ENCODE data around the gene ECSIT. TPM values are rescaled to one million over a fixed set of nuclear protein-coding genes. Genes with fewer than 3 reads are reported as not detected.

The ECSIT gene
- total RNA-seq, 1 donor: 36.9 TPM

- peaks cover 6% of the 10 kb centered on the region for H3K4me1 ChIP-seq (ENCODE audit: insufficient read depth, low read length)
- no peaks in the 10 kb centered on the region for H3K27me3 ChIP-seq (ENCODE audit: insufficient read depth, low read length)
- peak overlapping the region; percentile 88 for H3K4me3 ChIP-seq (ENCODE audit: insufficient read depth, low read length)
- H3K79me2 ChIP-seq (ENCODE audit: insufficient read depth, low read length): no peaks in the 10 kb centered on the region
- peak overlapping the region; percentile 94 for H3K4me2 ChIP-seq (ENCODE audit: insufficient read depth, low read length)
- TF ChIP-seq CTCF (IDR thresholded peaks at IDR 0.05; ENCODE audit: extremely low read depth, low read depth, low read length): no peak
- H3K27ac ChIP-seq (ENCODE audit: low read depth, low read length): no peak overlapping the region
- H3K9me3 ChIP-seq (ENCODE audit: low read depth, low read length): no peaks in the 10 kb centered on the region
- no peaks in the 10 kb centered on the region for H3K36me3 ChIP-seq (ENCODE audit: insufficient read depth, low read length)
- peak overlapping the region; percentile 58 for H2AFZ ChIP-seq (ENCODE audit: low read length)
- DNase-seq (ENCODE audit: insufficient read length, low spot score, missing footprints): peak; percentile 80
- peaks cover 2% of the 10 kb centered on the region for H4K20me1 ChIP-seq (ENCODE audit: insufficient read depth, low read length)
These were observed 24.4 kb downstream of the ECSIT start for GRCh38 chr19:11504502-11505031.

- peak; percentile 70 for DNase-seq (ENCODE audit: insufficient read length, low spot score, missing footprints)
- no peaks in the 10 kb centered on the region for H3K9me3 ChIP-seq (ENCODE audit: low read depth, low read length)
- no peaks in the 10 kb centered on the region for H3K79me2 ChIP-seq (ENCODE audit: insufficient read depth, low read length)
- no peak overlapping the region for H3K4me2 ChIP-seq (ENCODE audit: insufficient read depth, low read length)
- peaks cover 5% of the 10 kb centered on the region for H3K4me1 ChIP-seq (ENCODE audit: insufficient read depth, low read length)
- no peak overlapping the region for H3K4me3 ChIP-seq (ENCODE audit: insufficient read depth, low read length)
- H2AFZ ChIP-seq (ENCODE audit: low read length): no peak overlapping the region
- no peak for TF ChIP-seq CTCF (IDR thresholded peaks at IDR 0.05; ENCODE audit: extremely low read depth, low read depth, low read length)
- H4K20me1 ChIP-seq (ENCODE audit: insufficient read depth, low read length): peaks cover 2% of the 10 kb centered on the region
- H3K36me3 ChIP-seq (ENCODE audit: insufficient read depth, low read length): peaks cover 2% of the 10 kb centered on the region
- H3K27ac ChIP-seq (ENCODE audit: low read depth, low read length): no peak overlapping the region
- H3K27me3 ChIP-seq (ENCODE audit: insufficient read depth, low read length): no peaks in the 10 kb centered on the region
These were observed 29.0 kb downstream of the ECSIT start for GRCh38 chr19:11499890-11500420.

GRCh38 chr19:11499220-11499726 is 29.7 kb downstream of the ECSIT start:
- H3K9me3 ChIP-seq (ENCODE audit: low read depth, low read length): no peaks in the 10 kb centered on the region
- no peaks in the 10 kb centered on the region for H3K79me2 ChIP-seq (ENCODE audit: insufficient read depth, low read length)
- peaks cover 2% of the 10 kb centered on the region for H3K36me3 ChIP-seq (ENCODE audit: insufficient read depth, low read length)
- TF ChIP-seq CTCF (IDR thresholded peaks at IDR 0.05; ENCODE audit: extremely low read depth, low read depth, low read length): no peak
- no peak for DNase-seq (ENCODE audit: insufficient read length, low spot score, missing footprints)
- H3K4me2 ChIP-seq (ENCODE audit: insufficient read depth, low read length): no peak overlapping the region
- H2AFZ ChIP-seq (ENCODE audit: low read length): no peak overlapping the region
- peaks cover 2% of the 10 kb centered on the region for H4K20me1 ChIP-seq (ENCODE audit: insufficient read depth, low read length)
- H3K4me1 ChIP-seq (ENCODE audit: insufficient read depth, low read length): peaks cover 5% of the 10 kb centered on the region
- no peak overlapping the region for H3K27ac ChIP-seq (ENCODE audit: low read depth, low read length)
- H3K4me3 ChIP-seq (ENCODE audit: insufficient read depth, low read length): no peak overlapping the region
- no peaks in the 10 kb centered on the region for H3K27me3 ChIP-seq (ENCODE audit: insufficient read depth, low read length)

GRCh38 chr19:11496391-11497163 is 32.4 kb downstream of the ECSIT start:
- TF ChIP-seq CTCF (IDR thresholded peaks at IDR 0.05; ENCODE audit: extremely low read depth, low read depth, low read length): peak; percentile 82
- peak; percentile 98 for DNase-seq (ENCODE audit: insufficient read length, low spot score, missing footprints)
- Histone ChIP-seq H3K9me3 (ENCODE audit: low read depth, low read length) (no peaks in the 10 kb centered on the region), H4K20me1 (ENCODE audit: insufficient read depth, low read length) (peaks cover 2% of the 10 kb centered on the region), H3K27me3 (ENCODE audit: insufficient read depth, low read length) (no peaks in the 10 kb centered on the region), H3K79me2 (ENCODE audit: insufficient read depth, low read length) (no peaks in the 10 kb centered on the region), H3K36me3 (ENCODE audit: insufficient read depth, low read length) (peaks cover 2% of the 10 kb centered on the region), H3K4me2 (ENCODE audit: insufficient read depth, low read length) (no peak overlapping the region), H3K27ac (ENCODE audit: low read depth, low read length) (peak overlapping the region; percentile 51), H3K4me1 (ENCODE audit: insufficient read depth, low read length) (peaks cover 5% of the 10 kb centered on the region), H3K4me3 (ENCODE audit: insufficient read depth, low read length) (no peak overlapping the region), H2AFZ (ENCODE audit: low read length) (no peak overlapping the region)
